Spleen (tissue), 11 donors: ENCODE data around the gene CADPS2. TPM values are rescaled to one million over a fixed set of nuclear protein-coding genes. Genes with fewer than 3 reads are reported as not detected.

Experiments used
- DNase-seq: peaks from one replicate; pipeline ENCODE4 v3.0.0-alpha.2; 2020
- H3K27ac ChIP-seq, 8 donors: fragments of 200-600 bp; sonication (generic) in 7 of 8; 1 replicate in 4 of 8; 2 replicates in 4 of 8; pipeline versions ENCODE4 v1.5.0 to v1.8.0; 2016 to 2021; ENCODE audit warnings: inconsistent platforms in 4 of 8, mild to moderate bottlenecking in 4 of 8, moderate library complexity in 1 of 8
- H3K27me3 ChIP-seq, 7 donors: fragments of 200-600 bp; sonication (generic) in 6 of 7; replicated peaks in 1 of 7; 1 replicate in 4 of 7; 2 replicates in 3 of 7; pipeline versions ENCODE4 v1.5.0 to v1.8.0; 2016 to 2021; ENCODE audit warnings: inconsistent platforms in 3 of 7, mild to moderate bottlenecking in 1 of 7
- H3K36me3 ChIP-seq, 6 donors: fragments of 200-600 bp; sonication (generic) in 5 of 6; 1 replicate in 4 of 6; 2 replicates in 2 of 6; pipeline versions ENCODE4 v1.5.0 to v1.8.0; 2016 to 2021; ENCODE audit warnings: inconsistent platforms in 2 of 6
- H3K4me1 ChIP-seq, 6 donors: fragments of 200-600 bp; sonication (generic) in 5 of 6; 1 replicate in 3 of 6; 2 replicates in 3 of 6; pipeline versions ENCODE4 v1.5.0 to v1.8.0; 2016 to 2021; ENCODE audit warnings: inconsistent platforms in 3 of 6
- H3K4me3 ChIP-seq, 8 donors: fragments of 200-600 bp; sonication (generic) in 7 of 8; 1 replicate in 4 of 8; 2 replicates in 4 of 8; pipeline versions ENCODE4 v1.5.0 to v1.8.0; 2016 to 2021; ENCODE audit warnings: inconsistent platforms in 4 of 8, mild to moderate bottlenecking in 4 of 8, moderate library complexity in 2 of 8
- H3K9me3 ChIP-seq, 8 donors: fragments of 200-600 bp; sonication (generic) in 7 of 8; 1 replicate in 4 of 8; 2 replicates in 4 of 8; pipeline versions ENCODE4 v1.5.0 to v1.8.0; 2016 to 2021; ENCODE audit warnings: inconsistent platforms in 4 of 8
- CTCF ChIP-seq, 11 experiments: fragments of 200-600 bp in 7 of 11; fragments of 450-650 bp in 4 of 11; sonication (generic) in 4 of 11; IDR thresholded peaks in 8 of 11; conservative IDR thresholded peaks in 3 of 11; 1 replicate in 7 of 11; 2 replicates in 4 of 11; pipeline versions ENCODE4 v1.4.0 to v1.8.0; 2016 to 2021; ENCODE audit warnings: antibody characterized with exemption in 11 of 11, inconsistent platforms in 4 of 11, mild to moderate bottlenecking in 1 of 11
- POLR2A ChIP-seq, 3 donors: fragments of 450-650 bp; IDR thresholded peaks; one replicate each; pipeline ENCODE4 v1.5.1; 2017; ENCODE audit warnings: antibody characterized with exemption in 3 of 3, mild to moderate bottlenecking in 1 of 3
- POLR2AphosphoS5 ChIP-seq, 3 donors: sonication (generic); formaldehyde crosslinking; IDR thresholded peaks; one replicate each; pipeline ENCODE4 v1.5.1; 2017; ENCODE audit warnings: antibody characterized with exemption in 3 of 3
- WGBS, 5 donors: extraction: QIAGEN DNeasy Blood & Tissue Kit in 3 of 5; methylation state at CpG; one replicate each; pipeline versions ENCODE4 v1.1.5 to v1.1.7; 2013 to 2018; 5-methylcytosine and 5-hydroxymethylcytosine counted together
- intact Hi-C: fragments of 100-400 bp; cut with DNase I; formaldehyde crosslinking; loops from one replicate; pipeline ENCODE4 v1.15.0; 2023; ENCODE audit warnings: low total_unique reads
- polyA plus RNA-seq, 3 donors: library from polyadenylated mRNA; stranded (reverse); fragments of 200-250 nt; gene quantifications; one replicate each; pipeline ENCODE4 v1.2.1, GENCODE V29; 2013
- total RNA-seq, 7 donors: library from RNA; depleted of rRNA in 3 of 7; stranded (reverse); fragments of >200 nt in 3 of 7; fragmentation: NEBNext Ultra II Directional in 4 of 7; extraction: Animal tissue kit (Norgen Biotek cat#: 25700) in 4 of 7; gene quantifications; one replicate each; pipeline versions ENCODE4 v1.1.0 to v1.2.1, GENCODE V29; 2016 to 2021
- donor health status: healthy with polysubstance abuse.
- donor health status: DM: no; HTN: no; CAD: no; lungs with moderate emphysema.
- donor health status: DM: no; HTN: no; CAD: no.
- donor health status: Bipolar disorder and iron deficiency.
- donor health status: healthy.
- donor health status: DM: no; HTN: no; CAD: no.
- donor health status: DM: yes; HTN: yes; CAD: no.

CADPS2 gene
- total and polyA plus RNA-seq, 10 donors, result 2.4 to 19.3 (median 11.7) TPM

DNA sequence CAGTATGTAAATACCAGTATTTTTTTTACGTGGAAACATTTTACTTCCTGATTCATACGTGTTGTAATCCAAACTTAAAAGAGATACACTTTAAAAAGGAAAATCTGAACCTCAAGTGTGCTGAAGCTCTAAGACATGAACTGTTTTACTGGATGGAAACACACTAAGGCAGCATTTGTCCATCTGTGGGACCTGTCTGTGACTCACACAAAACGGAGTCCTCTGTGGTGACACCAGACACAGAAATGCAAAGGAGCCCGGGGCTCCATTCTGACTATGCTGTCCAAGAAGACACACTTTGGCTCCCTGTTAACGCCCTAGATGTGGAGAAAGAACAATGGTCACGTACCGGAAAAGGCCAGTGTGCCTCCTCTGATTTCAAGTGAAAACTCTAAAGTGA is 211.2 kb downstream of the CADPS2 start:
- Histone ChIP-seq H3K27ac (no peak overlapping the region), H3K27me3 (no peaks in the 10 kb centered on the region), H3K4me3 (no peak overlapping the region), H3K4me1 (no peaks in the 10 kb centered on the region), H3K9me3 (peaks cover 0 to 9% (median 0%) of the 10 kb centered on the region in 8 donors), H3K36me3 (no peaks in the 10 kb centered on the region)
- WGBS, 5 donors, result 70 to 87% (median 81%) methylated on average over 7 of the region's 7 CpGs
- intact Hi-C loops, result no loop called here
- TF ChIP-seq POLR2A (IDR thresholded peaks at IDR 0.05) (no peak), POLR2AphosphoS5 (IDR thresholded peaks at IDR 0.05) (no peak), CTCF (IDR thresholded peaks at IDR 0.05 in 8 of 11, conservative IDR thresholded peaks at IDR 0.05 in 3 of 11) (no peak)
- DNase-seq, result no peak

GRCh38 chr7:122674502-122674901 is 211.8 kb downstream of the CADPS2 start:
- no peaks in the 10 kb centered on the region for H3K4me1 ChIP-seq
- WGBS, 5 donors, result 63 to 78% (median 75%) methylated on average over 4 of the region's 4 CpGs
- H3K9me3 ChIP-seq, result peaks cover 0 to 9% (median 0%) of the 10 kb centered on the region in 8 donors
- intact Hi-C loops, result no loop called here
- DNase-seq, result no peak
- no peak overlapping the region for H3K4me3 ChIP-seq
- no peak for TF ChIP-seq POLR2AphosphoS5 (IDR thresholded peaks at IDR 0.05)
- no peak for TF ChIP-seq POLR2A (IDR thresholded peaks at IDR 0.05)
- TF ChIP-seq CTCF (IDR thresholded peaks at IDR 0.05 in 8 of 11, conservative IDR thresholded peaks at IDR 0.05 in 3 of 11), result no peak
- no peak overlapping the region for H3K27ac ChIP-seq
- H3K27me3 ChIP-seq, result no peaks in the 10 kb centered on the region
- H3K36me3 ChIP-seq, result no peaks in the 10 kb centered on the region

- H3K27ac ChIP-seq, result no peak overlapping the region
- no peak overlapping the region for H3K4me3 ChIP-seq
- peaks cover 0 to 9% (median 0%) of the 10 kb centered on the region in 8 donors for H3K9me3 ChIP-seq
- H3K27me3 ChIP-seq, result no peaks in the 10 kb centered on the region
- intact Hi-C loops, result no loop called here
- H3K4me1 ChIP-seq, result no peaks in the 10 kb centered on the region
- no peaks in the 10 kb centered on the region for H3K36me3 ChIP-seq
- no peak for TF ChIP-seq POLR2A (IDR thresholded peaks at IDR 0.05)
- TF ChIP-seq POLR2AphosphoS5 (IDR thresholded peaks at IDR 0.05), result no peak
- TF ChIP-seq CTCF (IDR thresholded peaks at IDR 0.05 in 8 of 11, conservative IDR thresholded peaks at IDR 0.05 in 3 of 11), result no peak
- 90 to 99% (median 94%) methylated on average over 15 to 21 of the region's 21 CpGs for WGBS, 5 donors
- DNase-seq, result no peak
Observed at GRCh38 chr7:122673951-122674350, 212.3 kb downstream of the CADPS2 start.

GRCh38 chr7:122672536-122672935 is 213.7 kb downstream of the CADPS2 start:
- Histone ChIP-seq H3K9me3 (peaks cover 0 to 9% (median 0%) of the 10 kb centered on the region in 8 donors), H3K27ac (no peak overlapping the region), H3K36me3 (no peaks in the 10 kb centered on the region), H3K27me3 (no peaks in the 10 kb centered on the region), H3K4me3 (no peak overlapping the region), H3K4me1 (no peaks in the 10 kb centered on the region)
- intact Hi-C loops, result no loop called here
- no peak for DNase-seq
- WGBS, 5 donors, result 91 to 95% (median 93%) methylated on average over 8 of the region's 8 CpGs
- TF ChIP-seq CTCF (IDR thresholded peaks at IDR 0.05 in 8 of 11, conservative IDR thresholded peaks at IDR 0.05 in 3 of 11) (no peak), POLR2A (IDR thresholded peaks at IDR 0.05) (no peak), POLR2AphosphoS5 (IDR thresholded peaks at IDR 0.05) (no peak)
